Spleen (tissue), 3 donors: ENCODE results near the gene GNG4.

Experiments used
- POLR2A ChIP-seq, 3 donors: fragments of 450-650 bp; IDR thresholded peaks; one replicate each; pipeline ENCODE4 v1.5.1; 2017; ENCODE audit warnings: antibody characterized with exemption in 3 of 3, mild to moderate bottlenecking in 1 of 3
- POLR2AphosphoS5 ChIP-seq, 3 donors: sonication (generic); formaldehyde crosslinking; IDR thresholded peaks; one replicate each; pipeline ENCODE4 v1.5.1; 2017; ENCODE audit warnings: antibody characterized with exemption in 3 of 3

GRCh38 chr1:235527196-235527814 lies 122.3 kb downstream of the GNG4 start:
- TF ChIP-seq POLR2A (IDR thresholded peaks at IDR 0.05) (no peak), POLR2AphosphoS5 (IDR thresholded peaks at IDR 0.05) (no peak)
